K562 (cell line): Measurements from ENCODE around the gene IPO13.

ENCODE experiments used
- BACH1 ChIP-seq: fragments of 200-800 bp; sonication (Bioruptor generic); IDR thresholded peaks from 2 replicates; pipeline ENCODE4 v1.6.1; 2016; ENCODE audit warnings: missing genetic modification characterization, missing compliant biosample characterization
- CAMTA2 ChIP-seq: fragments of 250-450 bp; sonication (Bioruptor Pico); conservative IDR thresholded peaks from 2 replicates; pipeline ENCODE4 v1.5.1; 2022
- CTCF ChIP-seq, 3 experiments: IDR thresholded peaks in 2 of 3; conservative IDR thresholded peaks in 1 of 3; 2 replicates each; pipeline ENCODE4 v1.5.1; 2011 to 2012; ENCODE audit warnings: low read length in 3 of 3, mild to moderate bottlenecking in 3 of 3, control low read depth in 2 of 3, improper control_type of control experiment in 1 of 3, inconsistent platforms in 1 of 3, low read depth in 1 of 3, mixed read lengths in 1 of 3, moderate library complexity in 1 of 3; ENCODE audit not compliant: insufficient read depth in 2 of 3
- GTF2B ChIP-seq: IDR thresholded peaks from 2 replicates; pipeline ENCODE4 v1.6.1; 2011; ENCODE audit not compliant: insufficient read length; ENCODE audit errors: extremely low read depth
- HNRNPH1 ChIP-seq: fragments of 200-400 bp; formaldehyde crosslinking; optimal IDR thresholded peaks from 2 replicates; pipeline ENCODE3; 2017; ENCODE audit warnings: low read depth, mild to moderate bottlenecking, low read length, moderate library complexity
- POLR2A ChIP-seq: fragments of 450-650 bp; conservative IDR thresholded peaks from 2 replicates; pipeline ENCODE4 v1.6.1; 2016
- SAP30 ChIP-seq: fragments of 200-600 bp; sonication (generic); IDR thresholded peaks from 2 replicates; pipeline ENCODE4 v1.6.1; 2012; ENCODE audit warnings: borderline replicate concordance, low read depth, mild to moderate bottlenecking, moderate library complexity, low read length, control low read depth, inconsistent platforms; ENCODE audit not compliant: insufficient read depth, poor library complexity, severe bottlenecking
- ZNF24 ChIP-seq: fragments of 450-650 bp; IDR thresholded peaks from 2 replicates; pipeline ENCODE4 v1.6.1; 2016

- no peak for TF ChIP-seq CAMTA2 (CRISPR knock-in tag)
- TF ChIP-seq CTCF (IDR thresholded peaks at IDR 0.05 in 2 of 3, conservative IDR thresholded peaks at IDR 0.05 in 1 of 3; ENCODE audit: insufficient read depth in 2 of 3, low read depth in 1 of 3, low read length in 3 of 3) = no peak
- TF ChIP-seq BACH1 = no peak
- TF ChIP-seq ZNF24 = no peak
- no peak for TF ChIP-seq POLR2A
- TF ChIP-seq SAP30 = no peak
- TF ChIP-seq GTF2B = no peak
- no peak for TF ChIP-seq HNRNPH1
Measured at GRCh38 chr1:43951021-43951985, 4.6 kb downstream of the IPO13 start.
